Right lobe of liver (tissue), 6 donors: Measurements from ENCODE around the gene TARDBP. TPM values are rescaled to one million over a fixed set of nuclear protein-coding genes. Genes with fewer than 3 reads are reported as not detected.

ENCODE experiments used
- ATAC-seq, 4 donors: fragments of 200-7000 bp; cut with Tn5 transposase; one replicate each; pipeline ENCODE4 v1.9.1; 2020; ENCODE audit warnings: mild to moderate bottlenecking in 4 of 4, moderate library complexity in 4 of 4
- DNase-seq, 3 donors: peaks; one replicate each; pipeline ENCODE4 v3.0.0-alpha.2; 2020
- H3K27ac ChIP-seq, 3 donors: fragments of 200-600 bp; one replicate each; pipeline ENCODE4 v1.8.0; 2022
- H3K27me3 ChIP-seq, 2 donors: fragments of 200-600 bp; one replicate each; pipeline ENCODE4 v1.8.0; 2022
- H3K36me3 ChIP-seq, 4 donors: fragments of 200-600 bp; sonication (generic) in 1 of 4; one replicate each; pipeline versions ENCODE4 v1.5.1 to v1.8.0; 2017 to 2022; ENCODE audit warnings: control low read depth in 1 of 4
- H3K4me1 ChIP-seq, 4 donors: fragments of 200-600 bp; sonication (generic) in 1 of 4; one replicate each; pipeline versions ENCODE4 v1.5.1 to v1.8.0; 2017 to 2022; ENCODE audit warnings: control low read depth in 1 of 4
- H3K4me3 ChIP-seq, 3 donors: fragments of 200-600 bp; one replicate each; pipeline ENCODE4 v1.8.0; 2022
- H3K9me3 ChIP-seq, 4 donors: fragments of 200-600 bp; sonication (generic) in 1 of 4; one replicate each; pipeline versions ENCODE4 v1.5.1 to v1.8.0; 2017 to 2022; ENCODE audit warnings: control low read depth in 1 of 4
- CTCF ChIP-seq, 4 donors: fragments of 200-600 bp in 3 of 4; fragments of 450-650 bp in 1 of 4; IDR thresholded peaks; one replicate each; pipeline versions ENCODE4 v1.5.1 to v1.8.0; 2016 to 2022; ENCODE audit warnings: antibody characterized with exemption in 4 of 4, mild to moderate bottlenecking in 2 of 4
- POLR2A ChIP-seq: fragments of 450-650 bp; IDR thresholded peaks from one replicate; pipeline ENCODE4 v1.6.1; 2017; ENCODE audit warnings: antibody characterized with exemption, mild to moderate bottlenecking
- WGBS: methylation state at CpG from one replicate; pipeline ENCODE4 v1.1.6; 2018; ENCODE audit warnings: low coverage, low lambda C conversion rate; ENCODE audit not compliant: insufficient coverage; ENCODE audit errors: missing lambda C conversion rate; 5-methylcytosine and 5-hydroxymethylcytosine counted together
- intact Hi-C, 2 donors: fragments of 100-400 bp; cut with DNase I; formaldehyde crosslinking; loops; one replicate each; pipeline versions ENCODE4 v1.11.2 to v1.14.1; 2022
- total RNA-seq, 6 experiments: library from RNA; depleted of rRNA in 2 of 6; stranded (reverse); fragments of >200 nt in 2 of 6; fragmentation: NEBNext Ultra II Directional in 3 of 6; extraction: Animal tissue kit (Norgen Biotek cat#: 25700) in 3 of 6; gene quantifications; one replicate each; pipeline versions ENCODE4 v1.1.0 to v1.2.4, GENCODE V29; 2016 to 2023
- donor health status: DM: no; HTN: yes; CAD: no.
- donor health status: DM: no; HTN: no; CAD: no.
- donor health status: DM: no; HTN: no; CAD: no.
- donor health status: DM: no; HTN: yes; CAD: no.
- donor health status: DM: no; HTN: yes; CAD: no.

The TARDBP gene
- total RNA-seq, 6 experiments from 2014 or later = 57.2 to 84.4 (median 73.8) TPM

GRCh38 chr1:11057477-11057876, 45.0 kb downstream of the TARDBP start:
- 86% methylated on average over 6 of the region's 8 CpGs for WGBS
- no peak for ATAC-seq

GRCh38 chr1:11058026-11058425, 45.6 kb downstream of the TARDBP start:
- H3K36me3 ChIP-seq = peaks cover 0 to 13% (median under 1%) of the 10 kb centered on the region in 4 donors
- peaks cover 0 to 7% (median 3%) of the 10 kb centered on the region in 4 donors for H3K4me1 ChIP-seq
- no peaks in the 10 kb centered on the region for H3K9me3 ChIP-seq
- no peak for ATAC-seq
- H3K27me3 ChIP-seq = no peaks in the 10 kb centered on the region
- no peak for DNase-seq
- no peak overlapping the region for H3K4me3 ChIP-seq
- TF ChIP-seq POLR2A (no peak), CTCF (IDR thresholded peaks at IDR 0.05) (no peak)
- intact Hi-C loops = no loop called here
- 92% methylated on average over 4 of the region's 14 CpGs for WGBS
- no peak overlapping the region for H3K27ac ChIP-seq

More at GRCh38 chr1:11057477-11057876, 45.0 kb downstream of the TARDBP start:
- no peaks in the 10 kb centered on the region for H3K27me3 ChIP-seq
- peaks cover 0 to 7% (median 3%) of the 10 kb centered on the region in 4 donors for H3K4me1 ChIP-seq
- H3K4me3 ChIP-seq = no peak overlapping the region
- intact Hi-C loops = no loop called here
- TF ChIP-seq POLR2A = no peak
- no peak for TF ChIP-seq CTCF (IDR thresholded peaks at IDR 0.05)
- H3K9me3 ChIP-seq = no peaks in the 10 kb centered on the region
- H3K27ac ChIP-seq = no peak overlapping the region
- no peak for DNase-seq
- peaks cover 0 to 13% (median under 1%) of the 10 kb centered on the region in 4 donors for H3K36me3 ChIP-seq

- intact Hi-C loops = no loop called here
- Histone ChIP-seq H3K9me3 (no peaks in the 10 kb centered on the region), H3K27me3 (no peaks in the 10 kb centered on the region), H3K36me3 (peaks cover 0 to 13% (median under 1%) of the 10 kb centered on the region in 4 donors), H3K4me3 (peak overlapping the region; percentile 75 to 94 (median 89)), H3K27ac (no peak overlapping the region), H3K4me1 (peaks cover 0 to 7% (median 3%) of the 10 kb centered on the region in 4 donors)
- no peak for TF ChIP-seq POLR2A
- no peak for TF ChIP-seq CTCF (IDR thresholded peaks at IDR 0.05)
- 66% methylated on average over 11 of the region's 28 CpGs for WGBS
- ATAC-seq (no peak), DNase-seq (no peak)
Measured at GRCh38 chr1:11058595-11059154, 46.2 kb downstream of the TARDBP start.

GRCh38 chr1:11059155-11059967, 46.9 kb downstream of the TARDBP start:
- intact Hi-C loops = no loop called here
- Histone ChIP-seq H3K27me3 (no peaks in the 10 kb centered on the region), H3K9me3 (no peaks in the 10 kb centered on the region), H3K27ac (peak overlapping the region in 1 of 3 donors; percentile 42), H3K4me3 (peak overlapping the region; percentile 75 to 94 (median 89)), H3K36me3 (peaks cover 0 to 12% (median under 1%) of the 10 kb centered on the region in 4 donors), H3K4me1 (peaks cover 0 to 7% (median 3%) of the 10 kb centered on the region in 4 donors)
- TF ChIP-seq POLR2A (no peak), CTCF (IDR thresholded peaks at IDR 0.05) (no peak)
- DNase-seq (peak in 2 of 3 donors; percentile 46 to 70), ATAC-seq (peak in 2 of 4 donors; percentile 4 to 8)
- WGBS = 0% methylated on average over 1 of the region's 72 CpGs
